CD14-positive monocyte (primary cell): Measurements from ENCODE around the gene TEX261. TPM values are rescaled to one million over a fixed set of nuclear protein-coding genes. Genes with fewer than 3 reads are reported as not detected.

ENCODE experiments used
- DNase-seq, 3 donors: peaks; one replicate each; pipeline ENCODE4 v3.0.0-alpha.2; 2011 to 2022
- H2AFZ ChIP-seq: 2 replicates; pipeline ENCODE4 v1.6.0; 2012; ENCODE audit warnings: mild to moderate bottlenecking, low read depth, low read length, inconsistent platforms; ENCODE audit not compliant: insufficient read depth, poor library complexity, severe bottlenecking
- H3K27ac ChIP-seq, 2 donors: 1 replicate in 1 of 2; 2 replicates in 1 of 2; pipeline ENCODE4 v1.5.1; 2012 to 2013; ENCODE audit warnings: low read length in 2 of 2, control low read depth in 1 of 2, inconsistent platforms in 1 of 2, low read depth in 1 of 2, mild to moderate bottlenecking in 1 of 2
- H3K27me3 ChIP-seq, 2 donors: one replicate each; pipeline versions ENCODE4 v1.6.0 to v1.6.1; 2011 to 2013; ENCODE audit warnings: low read length in 2 of 2; ENCODE audit not compliant: control insufficient read depth in 2 of 2, insufficient read depth in 2 of 2
- H3K36me3 ChIP-seq, 2 donors: replicated peaks in 1 of 2; 1 replicate in 1 of 2; 2 replicates in 1 of 2; pipeline versions ENCODE4 v1.5.1 to v1.6.1; 2012 to 2013; ENCODE audit warnings: low read length in 2 of 2, control low read depth in 1 of 2, inconsistent platforms in 1 of 2, mild to moderate bottlenecking in 1 of 2; ENCODE audit not compliant: insufficient read depth in 2 of 2, control insufficient read depth in 1 of 2
- H3K4me1 ChIP-seq, 2 donors: 1 replicate in 1 of 2; 2 replicates in 1 of 2; pipeline versions ENCODE4 v1.5.1 to v1.6.1; 2012 to 2013; ENCODE audit warnings: low read length in 2 of 2, control low read depth in 1 of 2, inconsistent platforms in 1 of 2, mild to moderate bottlenecking in 1 of 2, moderate library complexity in 1 of 2; ENCODE audit not compliant: insufficient read depth in 2 of 2, control insufficient read depth in 1 of 2
- H3K4me2 ChIP-seq: replicated peaks from 2 replicates; pipeline ENCODE3; 2012; ENCODE audit warnings: low read length, moderate library complexity, mild to moderate bottlenecking; ENCODE audit not compliant: poor library complexity, severe bottlenecking; ENCODE audit errors: extremely low read depth
- H3K4me3 ChIP-seq, 3 experiments: fragments of 200-600 bp in 1 of 3; sonication (generic) in 1 of 3; replicated peaks in 1 of 3; 1 replicate in 2 of 3; 2 replicates in 1 of 3; pipeline ENCODE4 v1.5.1; 2011 to 2013; ENCODE audit warnings: low read length in 3 of 3, mild to moderate bottlenecking in 3 of 3, control low read depth in 2 of 3, low read depth in 2 of 3, inconsistent platforms in 1 of 3, moderate library complexity in 1 of 3
- H3K79me2 ChIP-seq: 2 replicates; pipeline ENCODE4 v1.6.0; 2012; ENCODE audit warnings: mild to moderate bottlenecking, control low read depth, inconsistent platforms, low read length, moderate library complexity; ENCODE audit not compliant: insufficient read depth
- H3K9ac ChIP-seq: 2 replicates; pipeline ENCODE4 v1.6.0; 2017; ENCODE audit warnings: low read length, mild to moderate bottlenecking; ENCODE audit not compliant: insufficient read depth, poor library complexity, severe bottlenecking
- H3K9me3 ChIP-seq, 2 donors: replicated peaks in 1 of 2; 1 replicate in 1 of 2; 2 replicates in 1 of 2; pipeline versions ENCODE4 v1.5.1 to v1.6.1; 2012 to 2013; ENCODE audit warnings: low read length in 2 of 2, control low read depth in 1 of 2; ENCODE audit not compliant: control insufficient read depth in 1 of 2, insufficient read depth in 1 of 2
- H4K20me1 ChIP-seq: 2 replicates; pipeline ENCODE4 v1.6.0; 2012; ENCODE audit warnings: mild to moderate bottlenecking, low read length, control low read depth, moderate library complexity; ENCODE audit not compliant: insufficient read depth
- H3K27ac Mint-ChIP-seq, 7 donors: one replicate each; pipeline ENCODE4 v1.8.0; 2020; ENCODE audit warnings: mild to moderate bottlenecking in 7 of 7, mixed read lengths in 7 of 7, moderate library complexity in 6 of 7, inconsistent platforms in 2 of 7
- H3K27me3 Mint-ChIP-seq, 3 donors: one replicate each; pipeline ENCODE4 v1.8.0; 2021 to 2022; ENCODE audit warnings: low read depth in 3 of 3, mild to moderate bottlenecking in 3 of 3, mixed read lengths in 3 of 3, moderate library complexity in 3 of 3, inconsistent platforms in 1 of 3
- H3K36me3 Mint-ChIP-seq, 2 donors: one replicate each; pipeline ENCODE4 v1.8.0; 2020; ENCODE audit warnings: mixed read lengths in 2 of 2, inconsistent platforms in 1 of 2, mild to moderate bottlenecking in 1 of 2
- H3K4me1 Mint-ChIP-seq: one replicate; pipeline ENCODE4 v1.8.0; 2020; ENCODE audit warnings: mild to moderate bottlenecking, mixed read lengths
- H3K4me3 Mint-ChIP-seq, 2 donors: one replicate each; pipeline ENCODE4 v1.8.0; 2020; ENCODE audit warnings: mild to moderate bottlenecking in 2 of 2, mixed read lengths in 2 of 2, moderate library complexity in 1 of 2
- H3K9me3 Mint-ChIP-seq, 7 donors: one replicate each; pipeline ENCODE4 v1.8.0; 2020 to 2022; ENCODE audit warnings: mixed read lengths in 7 of 7, mild to moderate bottlenecking in 6 of 7, moderate library complexity in 6 of 7, inconsistent platforms in 2 of 7
- CTCF ChIP-seq: fragments of 200-600 bp; IDR thresholded peaks from one replicate; pipeline ENCODE4 v1.8.0; 2022; ENCODE audit warnings: antibody characterized with exemption, mild to moderate bottlenecking
- WGBS: methylation state at CpG from one replicate; pipeline ENCODE4 v1.1.5; 2013; ENCODE audit warnings: missing lambda C conversion rate; ENCODE audit not compliant: insufficient coverage; 5-methylcytosine and 5-hydroxymethylcytosine counted together
- intact Hi-C, 2 donors: fragments of 100-400 bp; cut with micrococcal nuclease; formaldehyde crosslinking; loops; one replicate each; pipeline versions ENCODE4 v1.15.0 to v1.15.1; 2023
- polyA plus RNA-seq, 3 donors: library from polyadenylated mRNA; depleted of rRNA in 1 of 3; unstranded in 2 of 3; stranded (reverse) in 1 of 3; fragments of 300-500 nt in 2 of 3; fragments of >200 nt in 1 of 3; fragmentation: Illumina TruSeq in 2 of 3; gene quantifications; 1 replicate in 2 of 3; 2 replicates in 1 of 3; pipeline ENCODE4 v1.2.3, GENCODE V29; 2012 to 2021

Gene TEX261
- polyA plus RNA-seq, 3 donors = 20.1 to 32.2 (median 30.6) TPM

- H4K20me1 ChIP-seq = no peaks in the 10 kb centered on the region
- intact Hi-C loops = loop anchor here (5.0 kb wide), 2 partner anchors 75 to 155 kb away; partner anchors contain the start of gene FIGLA (in 1 of the 2)
- no peaks in the 10 kb centered on the region for H3K36me3 ChIP-seq
- Mint-ChIP-seq H3K4me3 (peak overlapping the region in 1 of 2 donors; percentile 65), H3K9me3 (peaks cover 0 to 3% (median 0%) of the 10 kb centered on the region in 7 donors), H3K4me1 (peaks cover 12% of the 10 kb centered on the region), H3K36me3 (peaks cover 0 to 5% of the 10 kb centered on the region in 2 donors), H3K27me3 (peaks cover 40 to 48% (median 43%) of the 10 kb centered on the region in 3 donors), H3K27ac (peak overlapping the region in 1 of 7 donors; percentile 30)
- no peak overlapping the region for H3K27ac ChIP-seq
- no peak overlapping the region for H2AFZ ChIP-seq
- H3K79me2 ChIP-seq = no peaks in the 10 kb centered on the region
- H3K9me3 ChIP-seq = no peaks in the 10 kb centered on the region
- DNase-seq = peak; percentile 38 to 58 (median 54)
- no peak overlapping the region for H3K4me3 ChIP-seq
- whole genome bisulfite sequencing = 100% methylated on average over 1 of the region's 8 CpGs
- H3K27me3 ChIP-seq = peaks cover 11 to 29% of the 10 kb centered on the region in 2 donors
- peak; percentile 92 for TF ChIP-seq CTCF
- H3K4me2 ChIP-seq = no peak overlapping the region
- H3K4me1 ChIP-seq = peaks cover 8 to 9% of the 10 kb centered on the region in 2 donors
- no peak overlapping the region for H3K9ac ChIP-seq
Observed at GRCh38 chr2:70946832-70947442, 47.7 kb downstream of the TEX261 start.

GRCh38 chr2:70944111-70944690 is 50.5 kb downstream of the TEX261 start:
- peaks cover 0 to 5% of the 10 kb centered on the region in 2 donors for H3K36me3 Mint-ChIP-seq
- Histone ChIP-seq H4K20me1 (no peaks in the 10 kb centered on the region), H3K4me3 (no peak overlapping the region), H3K36me3 (no peaks in the 10 kb centered on the region), H3K79me2 (no peaks in the 10 kb centered on the region), H2AFZ (no peak overlapping the region), H3K4me1 (peaks cover 8 to 9% of the 10 kb centered on the region in 2 donors), H3K27ac (no peak overlapping the region), H3K27me3 (peaks cover 11 to 25% of the 10 kb centered on the region in 2 donors), H3K9me3 (no peaks in the 10 kb centered on the region), H3K9ac (no peak overlapping the region), H3K4me2 (no peak overlapping the region)
- intact Hi-C loops = no loop called here
- H3K27me3 Mint-ChIP-seq = peaks cover 35 to 47% (median 40%) of the 10 kb centered on the region in 3 donors
- WGBS = 95% methylated on average over 4 of the region's 4 CpGs
- no peak overlapping the region for H3K27ac Mint-ChIP-seq
- H3K4me3 Mint-ChIP-seq = no peak overlapping the region
- no peak for DNase-seq
- no peak for TF ChIP-seq CTCF
- H3K4me1 Mint-ChIP-seq = peaks cover 12% of the 10 kb centered on the region
- H3K9me3 Mint-ChIP-seq = peaks cover 0 to 3% (median 0%) of the 10 kb centered on the region in 7 donors
